Placental pericyte (primary cell): ENCODE results near the gene COX14. TPM values are rescaled to one million over a fixed set of nuclear protein-coding genes. Genes with fewer than 3 reads are reported as not detected.

Source experiments
- total RNA-seq: library from RNA; depleted of rRNA; stranded (reverse); fragments of >200 nt; gene quantifications from 2 replicates; pipeline ENCODE4 v1.2.3, GENCODE V29; 2012

COX14 gene
- 28.8 and 29.8 TPM in 2 replicates for total RNA-seq

GRCh38 chr12:50111693-50112455 is at the start of gene COX14:
Gene COX14, plus strand, starts transcription at chr12:50112236. Its CDS starts 7,808 bp downstream, at chr12:50120044.

GRCh38 chr12:50084775-50085614 is 27.0 kb upstream of the COX14 start, which contains the start of gene SMARCD1:
Gene SMARCD1, plus strand, starts transcription at chr12:50085342. Its CDS starts 28 bp downstream, at chr12:50085370.

GRCh38 chr12:50103767-50104321 is 8.2 kb upstream of the COX14 start, which contains the start of gene GPD1:
Gene GPD1, plus strand, starts transcription at chr12:50104008. Its CDS starts 43 bp downstream, at chr12:50104051.

DNA sequence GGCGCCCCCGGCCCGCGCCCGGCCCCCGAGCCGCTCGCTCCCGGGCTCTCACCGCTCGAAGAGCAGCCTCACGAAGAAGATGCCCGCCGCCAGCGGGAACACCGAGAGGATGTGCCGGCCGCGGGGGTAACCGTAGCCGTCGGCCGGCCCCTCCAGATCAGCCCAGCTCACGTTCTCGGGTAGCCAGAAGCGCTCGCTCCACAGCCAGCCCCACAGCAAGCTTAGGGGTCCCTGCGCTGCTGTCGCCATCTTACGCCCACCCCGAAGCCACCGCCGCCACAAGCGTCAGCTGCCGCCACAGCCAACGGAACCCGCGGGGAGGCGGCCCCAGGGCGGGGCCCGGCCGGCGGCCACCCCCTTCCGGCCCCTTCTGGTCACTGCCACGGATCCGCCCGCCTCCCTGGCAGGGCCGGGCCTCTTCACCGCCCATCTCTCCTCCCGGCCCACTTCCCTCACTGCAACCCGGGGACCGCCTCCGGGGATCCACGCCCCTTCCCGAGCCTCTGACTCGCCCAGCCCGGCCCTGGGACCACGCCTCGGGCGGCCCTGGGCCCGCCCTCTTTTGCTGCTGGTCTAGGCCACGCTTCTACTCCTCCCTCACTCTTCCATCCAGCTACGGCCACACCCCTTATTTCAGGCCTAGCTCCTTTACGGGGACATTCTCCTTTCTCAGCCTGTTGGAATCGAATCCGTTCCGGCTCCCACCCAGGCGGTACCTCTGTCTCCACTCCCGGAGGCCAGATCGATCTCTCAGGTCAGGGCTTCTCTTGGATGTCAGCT is 55.2 kb downstream of the COX14 start, which contains the start of gene CERS5:
CERS5 (minus strand) TSS at position 321 of the 780 bp plus-strand sequence; CDS start at position 249, 72 bp downstream.

Other genes starting within 250 kb of the COX14 start
- gene FAIM2, start 208.3 kb upstream of the COX14 start, total RNA-seq = 0.29 and 6.6 TPM in 2 replicates
- gene AQP2, start 161.5 kb upstream of the COX14 start, total RNA-seq = not detected in 2 replicates
- not detected in 2 replicates for gene AQP5, start 150.4 kb upstream of the COX14 start, total RNA-seq
- gene AQP6, start 139.3 kb upstream of the COX14 start, total RNA-seq = not detected in 2 replicates
- 6.1 and 123 TPM in 2 replicates for gene RACGAP1, start 86.7 kb upstream of the COX14 start, total RNA-seq
- gene ASIC1, start 54.6 kb upstream of the COX14 start, total RNA-seq = 0.72 and 3.5 TPM in 2 replicates
- gene SMARCD1, start 26.9 kb upstream of the COX14 start, total RNA-seq = 52.3 and 89.6 TPM in 2 replicates
- not detected in 2 replicates for gene GPD1, start 8.2 kb upstream of the COX14 start, total RNA-seq
- 34.9 and 36.8 TPM in 2 replicates for gene CERS5, start 55.1 kb downstream of the COX14 start, total RNA-seq
- 85.1 and 157 TPM in 2 replicates for gene LIMA1, start 171.3 kb downstream of the COX14 start, total RNA-seq